CD8-positive, alpha-beta memory T cell (primary cell): ENCODE measurements around the gene TMEM119. TPM values are rescaled to one million over a fixed set of nuclear protein-coding genes. Genes with fewer than 3 reads are reported as not detected.
A peak's percentile ranks its signal among the peaks of the same experiment; 100 is the strongest.

Source experiments
- CTCF ChIA-PET: fragments of 350-600 bp; sonication (Branson Sonifier 250); formaldehyde crosslinking; loops from one replicate; lab custom pipeline; 2021; ENCODE audit warnings: antibody characterized with exemption; lab: Charles Lee
- POLR2A ChIA-PET: fragments of 350-600 bp; sonication (Branson Sonifier 250); formaldehyde crosslinking; loops from one replicate; lab custom pipeline; 2021; ENCODE audit warnings: antibody characterized with exemption; lab: Charles Lee
- DNase-seq, 5 donors: peaks; one replicate each; pipeline versions ENCODE4 v3.0.0 to v3.0.0-alpha.2; 2020 to 2022; ENCODE audit warnings: mixed read lengths in 1 of 5
- H3K27ac ChIP-seq: one replicate; pipeline ENCODE4 v1.7.0; 2013; ENCODE audit warnings: low read depth, mild to moderate bottlenecking, low read length, moderate library complexity
- H3K27me3 ChIP-seq: 2 replicates; pipeline ENCODE4 v1.7.0; 2013; ENCODE audit warnings: low read length, mild to moderate bottlenecking; ENCODE audit not compliant: insufficient read depth, poor library complexity, severe bottlenecking
- H3K36me3 ChIP-seq: 2 replicates; pipeline ENCODE4 v1.7.0; 2013; ENCODE audit warnings: mild to moderate bottlenecking, low read length, moderate library complexity; ENCODE audit not compliant: insufficient read depth
- H3K4me1 ChIP-seq: 2 replicates; pipeline ENCODE4 v1.7.0; 2013; ENCODE audit warnings: mild to moderate bottlenecking, low read length, moderate library complexity; ENCODE audit not compliant: insufficient read depth
- H3K4me3 ChIP-seq: 2 replicates; pipeline ENCODE4 v1.7.0; 2013; ENCODE audit warnings: mild to moderate bottlenecking, low read length
- H3K9me3 ChIP-seq: 2 replicates; pipeline ENCODE4 v1.7.0; 2013; ENCODE audit warnings: mild to moderate bottlenecking, low read length
- H3K27ac Mint-ChIP-seq, 8 donors: one replicate each; pipeline ENCODE4 v1.8.0; 2020 to 2021; ENCODE audit warnings: mixed read lengths in 8 of 8, mild to moderate bottlenecking in 6 of 8, inconsistent platforms in 3 of 8, moderate library complexity in 3 of 8
- H3K27me3 Mint-ChIP-seq, 2 donors: one replicate each; pipeline ENCODE4 v1.8.0; 2020 to 2021; ENCODE audit warnings: mixed read lengths in 2 of 2, mild to moderate bottlenecking in 1 of 2, moderate library complexity in 1 of 2
- H3K36me3 Mint-ChIP-seq, 3 donors: one replicate each; pipeline ENCODE4 v1.8.0; 2020 to 2021; ENCODE audit warnings: mixed read lengths in 3 of 3, inconsistent platforms in 1 of 3, mild to moderate bottlenecking in 1 of 3
- H3K4me1 Mint-ChIP-seq, 3 donors: one replicate each; pipeline ENCODE4 v1.8.0; 2020 to 2021; ENCODE audit warnings: mixed read lengths in 3 of 3, inconsistent platforms in 1 of 3, mild to moderate bottlenecking in 1 of 3
- H3K4me3 Mint-ChIP-seq, 7 donors: one replicate each; pipeline ENCODE4 v1.8.0; 2020 to 2021; ENCODE audit warnings: mixed read lengths in 7 of 7, mild to moderate bottlenecking in 6 of 7, moderate library complexity in 4 of 7, inconsistent platforms in 2 of 7
- H3K9me3 Mint-ChIP-seq, 5 donors: one replicate each; pipeline ENCODE4 v1.8.0; 2020 to 2022; ENCODE audit warnings: mixed read lengths in 5 of 5, mild to moderate bottlenecking in 3 of 5, moderate library complexity in 2 of 5, inconsistent platforms in 1 of 5
- polyA plus RNA-seq: library from polyadenylated mRNA; unstranded; fragments of 300-500 nt; fragmentation: Illumina TruSeq; gene quantifications from one replicate; pipeline ENCODE4 v1.2.3, GENCODE V29; 2021
- total RNA-seq, 2 experiments: library from RNA; stranded (reverse); gene quantifications; one replicate each; pipeline ENCODE4 v1.2.3, GENCODE V29; 2021

The TMEM119 gene
- total and polyA plus RNA-seq, 3 experiments from 2014 or later: 0.66 TPM; not detected in 2

DNA sequence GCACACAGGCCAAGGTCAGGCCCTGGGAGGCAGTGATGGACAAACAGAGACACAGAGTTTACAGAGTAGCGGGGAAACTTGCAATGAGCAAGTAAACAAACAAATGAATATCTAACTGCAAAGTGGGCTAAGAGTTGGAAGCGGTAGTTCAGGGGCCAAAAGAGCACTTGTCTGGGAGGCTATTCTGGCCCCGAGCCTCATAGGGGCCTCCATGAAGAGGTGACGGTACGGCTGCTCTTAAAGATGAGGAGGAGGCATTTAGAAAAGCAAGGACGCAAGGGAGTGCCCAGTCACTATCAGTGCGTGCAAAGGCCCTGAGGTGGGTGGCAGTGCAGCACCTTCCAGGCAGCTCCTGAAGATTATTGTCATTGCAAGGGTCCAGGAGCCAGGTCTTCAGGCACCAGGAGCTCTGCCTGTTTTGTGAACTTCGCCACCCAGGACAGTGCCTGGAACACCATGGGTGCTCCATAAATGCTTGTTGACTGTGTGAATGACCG, 4.4 kb upstream of the TMEM119 start:
- Histone ChIP-seq H3K4me3 (no peak overlapping the region), H3K4me1 (no peaks in the 10 kb centered on the region), H3K9me3 (no peaks in the 10 kb centered on the region), H3K27ac (no peak overlapping the region), H3K36me3 (no peaks in the 10 kb centered on the region), H3K27me3 (no peaks in the 10 kb centered on the region)
- H3K4me1 Mint-ChIP-seq: no peaks in the 10 kb centered on the region
- no peaks in the 10 kb centered on the region for H3K9me3 Mint-ChIP-seq
- ChIA-PET POLR2A (no interaction called here), CTCF (interaction anchor here (2.8 kb wide), 1 partner anchor 16 kb away, joined by 6 read pairs; no protein-coding TSS in a partner anchor)
- no peaks in the 10 kb centered on the region for H3K27me3 Mint-ChIP-seq
- H3K27ac Mint-ChIP-seq: peak overlapping the region in 2 of 8 donors; percentile 63 to 69
- H3K4me3 Mint-ChIP-seq: no peak overlapping the region
- no peak for DNase-seq
- H3K36me3 Mint-ChIP-seq: no peaks in the 10 kb centered on the region

DNA sequence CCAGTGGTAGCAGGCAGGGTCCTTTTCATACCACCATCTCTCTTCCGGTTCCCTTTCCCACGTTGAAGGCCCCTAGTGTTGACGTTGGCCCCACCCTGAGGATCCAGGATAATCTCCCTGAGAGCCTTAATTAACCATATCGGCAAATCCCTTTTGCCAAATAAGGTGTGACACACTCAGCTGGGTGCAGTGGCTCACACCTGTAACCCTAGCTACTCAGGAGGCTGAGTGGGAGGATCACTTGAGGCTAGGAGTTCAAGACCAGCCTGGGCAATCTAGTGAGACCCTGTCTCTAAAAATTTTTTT, 2.8 kb upstream of the TMEM119 start:
- no peaks in the 10 kb centered on the region for H3K4me1 Mint-ChIP-seq
- no peak overlapping the region for H3K27ac ChIP-seq
- no peaks in the 10 kb centered on the region for H3K36me3 Mint-ChIP-seq
- ChIA-PET CTCF (interaction anchor here (2.8 kb wide), 1 partner anchor 17 kb away, joined by 6 read pairs; no protein-coding TSS in a partner anchor), POLR2A (no interaction called here)
- no peaks in the 10 kb centered on the region for H3K36me3 ChIP-seq
- no peak overlapping the region for H3K27ac Mint-ChIP-seq
- H3K27me3 Mint-ChIP-seq: no peaks in the 10 kb centered on the region
- H3K4me3 ChIP-seq: no peak overlapping the region
- H3K9me3 ChIP-seq: no peaks in the 10 kb centered on the region
- H3K4me1 ChIP-seq: no peaks in the 10 kb centered on the region
- H3K9me3 Mint-ChIP-seq: no peaks in the 10 kb centered on the region
- DNase-seq: no peak
- H3K4me3 Mint-ChIP-seq: no peak overlapping the region
- H3K27me3 ChIP-seq: no peaks in the 10 kb centered on the region

DNA sequence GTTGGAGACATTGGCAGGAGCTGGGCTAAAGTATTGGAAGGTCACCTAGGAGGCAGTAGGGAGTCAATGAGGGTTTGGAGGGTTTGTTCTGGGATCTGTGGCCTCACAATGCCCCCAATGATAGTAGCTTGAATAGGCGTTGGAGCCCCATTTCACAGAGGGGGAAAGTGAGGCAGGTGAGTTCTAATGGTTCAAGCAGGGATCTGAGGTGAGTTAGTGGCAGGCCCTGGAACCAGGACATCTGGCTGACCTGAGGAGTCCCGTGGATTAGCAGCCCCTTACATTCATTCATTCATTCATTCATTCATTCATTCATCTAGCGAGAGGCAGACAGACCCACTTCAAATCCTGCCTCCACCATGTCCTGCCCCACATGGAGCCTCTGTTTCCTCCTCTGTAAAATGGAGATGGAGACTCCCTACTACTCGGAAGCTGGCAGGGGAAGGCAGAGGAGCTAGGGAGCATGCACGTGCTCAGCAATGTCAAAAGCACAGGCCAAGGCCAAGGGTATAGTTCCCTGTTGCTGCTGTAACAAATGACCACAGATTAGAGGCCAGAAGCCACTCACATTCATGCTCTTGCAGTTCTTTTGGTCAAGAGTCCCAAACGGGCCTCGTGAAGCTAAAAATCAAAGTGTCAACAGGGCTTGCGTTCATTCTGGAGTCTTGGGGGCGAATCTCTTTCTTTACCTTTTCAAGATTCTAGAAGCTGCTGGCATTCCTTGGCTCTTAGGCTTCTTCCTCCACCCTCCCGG, 2.2 kb upstream of the TMEM119 start:
- H3K4me1 Mint-ChIP-seq: no peaks in the 10 kb centered on the region
- DNase-seq: no peak
- H3K27ac ChIP-seq: no peak overlapping the region
- H3K27me3 ChIP-seq: no peaks in the 10 kb centered on the region
- no peaks in the 10 kb centered on the region for H3K27me3 Mint-ChIP-seq
- no peaks in the 10 kb centered on the region for H3K36me3 ChIP-seq
- ChIA-PET CTCF (interaction anchor here (2.8 kb wide), 1 partner anchor 18 kb away, joined by 6 read pairs; no protein-coding TSS in a partner anchor), POLR2A (no interaction called here)
- H3K4me3 Mint-ChIP-seq: no peak overlapping the region
- no peaks in the 10 kb centered on the region for H3K9me3 Mint-ChIP-seq
- H3K4me3 ChIP-seq: no peak overlapping the region
- H3K27ac Mint-ChIP-seq: no peak overlapping the region
- no peaks in the 10 kb centered on the region for H3K36me3 Mint-ChIP-seq
- H3K4me1 ChIP-seq: no peaks in the 10 kb centered on the region
- H3K9me3 ChIP-seq: no peaks in the 10 kb centered on the region

DNA sequence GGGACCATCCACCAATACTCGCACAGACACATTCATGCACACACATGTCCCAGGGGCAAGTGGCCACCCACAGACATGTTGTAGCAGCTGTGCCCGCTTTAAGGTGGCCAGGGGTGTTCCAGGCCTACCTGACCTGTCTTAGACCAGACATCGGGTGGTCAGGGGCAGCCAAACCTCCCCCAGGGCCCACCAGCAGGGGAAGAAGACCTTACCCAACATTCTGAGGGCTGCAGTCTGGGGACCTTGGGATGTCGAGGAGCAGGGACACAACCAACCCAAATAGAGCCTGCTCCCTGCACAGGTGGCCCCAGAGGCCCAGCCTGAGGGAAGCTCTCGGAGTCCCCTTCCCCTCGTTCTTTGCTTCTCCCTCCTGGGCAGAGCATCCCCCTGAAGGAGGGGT, 1.7 kb upstream of the TMEM119 start:
- Mint-ChIP-seq H3K4me1 (no peaks in the 10 kb centered on the region), H3K4me3 (no peak overlapping the region), H3K36me3 (no peaks in the 10 kb centered on the region), H3K27me3 (no peaks in the 10 kb centered on the region), H3K27ac (no peak overlapping the region), H3K9me3 (no peaks in the 10 kb centered on the region)
- Histone ChIP-seq H3K9me3 (no peaks in the 10 kb centered on the region), H3K4me1 (no peaks in the 10 kb centered on the region), H3K27ac (no peak overlapping the region), H3K27me3 (no peaks in the 10 kb centered on the region), H3K36me3 (no peaks in the 10 kb centered on the region), H3K4me3 (no peak overlapping the region)
- POLR2A ChIA-PET: no interaction called here
- CTCF ChIA-PET: interaction anchor here (2.8 kb wide), 1 partner anchor 18 kb away, joined by 6 read pairs; no protein-coding TSS in a partner anchor
- DNase-seq: no peak

DNA sequence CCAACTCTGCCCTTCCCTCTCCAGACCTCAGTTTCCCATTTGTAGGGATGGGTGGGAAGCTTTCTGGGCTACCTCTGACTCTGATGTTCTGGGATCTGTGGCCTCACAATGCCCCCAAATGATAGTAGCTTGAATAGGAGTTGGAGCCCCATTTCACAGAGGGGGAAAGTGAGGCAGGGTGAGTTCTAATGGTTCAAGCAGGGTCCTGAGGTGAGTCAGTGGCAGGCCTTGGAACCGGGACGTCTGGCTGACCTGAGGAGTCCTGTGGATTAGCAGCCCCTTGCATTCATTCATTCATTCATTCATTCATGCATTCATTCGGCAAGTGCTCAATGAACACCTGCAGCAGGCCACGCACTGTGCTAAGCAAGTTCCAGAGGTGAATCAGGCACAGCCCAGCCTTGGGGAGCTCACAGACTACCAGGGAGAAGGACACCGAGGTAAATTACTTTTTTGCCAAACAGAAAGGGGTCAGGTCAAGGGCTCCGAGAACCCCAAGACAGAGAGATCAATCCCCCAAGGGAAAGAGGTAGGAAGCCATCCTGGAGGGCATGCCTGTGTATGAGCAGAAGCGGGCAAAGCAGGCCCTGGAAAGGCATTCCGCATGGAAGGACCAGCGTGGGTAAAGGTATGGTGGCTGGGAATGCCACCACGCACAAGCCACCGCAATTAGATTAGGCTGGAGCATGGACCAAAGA, 818 bp upstream of the TMEM119 start:
- Histone ChIP-seq H3K9me3 (no peaks in the 10 kb centered on the region), H3K36me3 (no peaks in the 10 kb centered on the region), H3K4me3 (no peak overlapping the region), H3K4me1 (no peaks in the 10 kb centered on the region), H3K27me3 (no peaks in the 10 kb centered on the region), H3K27ac (no peak overlapping the region)
- no peaks in the 10 kb centered on the region for H3K4me1 Mint-ChIP-seq
- H3K36me3 Mint-ChIP-seq: no peaks in the 10 kb centered on the region
- H3K27ac Mint-ChIP-seq: peak overlapping the region in 2 of 8 donors; percentile 5 to 96
- H3K27me3 Mint-ChIP-seq: no peaks in the 10 kb centered on the region
- no peak overlapping the region for H3K4me3 Mint-ChIP-seq
- CTCF ChIA-PET: interaction anchor here (1.1 kb wide), 1 partner anchor 19 kb away, joined by 4 read pairs; no protein-coding TSS in a partner anchor
- POLR2A ChIA-PET: no interaction called here
- no peak for DNase-seq
- no peaks in the 10 kb centered on the region for H3K9me3 Mint-ChIP-seq

DNA sequence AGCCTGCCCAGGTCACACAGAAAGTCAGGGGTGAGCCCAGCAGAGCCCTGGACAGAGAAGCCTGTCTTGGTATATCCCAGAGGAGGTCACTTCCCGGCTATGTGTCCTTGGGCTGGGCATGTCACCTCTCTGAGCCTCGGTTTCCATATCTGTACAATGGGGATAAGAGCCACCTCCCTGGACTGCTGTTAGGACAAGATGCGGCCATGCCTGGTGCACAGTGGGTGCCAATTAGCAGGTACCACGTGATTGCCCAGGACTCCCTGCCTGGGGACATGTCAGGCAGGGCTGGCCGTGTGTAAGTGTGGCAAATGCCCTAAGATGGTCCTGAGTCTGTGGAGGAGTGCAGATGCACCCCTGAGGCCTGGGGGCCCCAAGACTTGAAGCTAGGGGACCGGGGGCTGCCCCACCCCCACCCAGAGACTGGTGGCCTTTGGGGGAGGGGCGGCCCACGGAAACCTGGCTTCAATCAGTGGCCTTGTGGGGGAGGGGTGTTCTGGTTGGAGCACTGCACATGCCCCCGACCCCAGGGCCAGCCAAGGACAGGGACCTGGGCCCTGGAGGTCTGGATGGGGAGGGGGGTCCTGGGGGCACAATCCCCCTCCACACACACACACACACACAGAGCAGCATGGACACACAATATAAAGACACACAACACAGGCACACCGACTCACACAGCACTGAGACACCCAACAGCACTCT, 878 bp downstream of the TMEM119 start:
- Mint-ChIP-seq H3K4me1 (no peaks in the 10 kb centered on the region), H3K4me3 (no peak overlapping the region), H3K27ac (peak overlapping the region in 1 of 8 donors; percentile 20), H3K9me3 (no peaks in the 10 kb centered on the region), H3K36me3 (no peaks in the 10 kb centered on the region), H3K27me3 (no peaks in the 10 kb centered on the region)
- H3K9me3 ChIP-seq: no peaks in the 10 kb centered on the region
- no peaks in the 10 kb centered on the region for H3K36me3 ChIP-seq
- H3K4me1 ChIP-seq: no peaks in the 10 kb centered on the region
- no peak overlapping the region for H3K4me3 ChIP-seq
- POLR2A ChIA-PET: no interaction called here
- DNase-seq: no peak
- H3K27me3 ChIP-seq: no peaks in the 10 kb centered on the region
- no peak overlapping the region for H3K27ac ChIP-seq
- CTCF ChIA-PET: interaction anchor here (1.6 kb wide), 1 partner anchor 10 kb away, joined by 3 read pairs; no protein-coding TSS in a partner anchor

DNA sequence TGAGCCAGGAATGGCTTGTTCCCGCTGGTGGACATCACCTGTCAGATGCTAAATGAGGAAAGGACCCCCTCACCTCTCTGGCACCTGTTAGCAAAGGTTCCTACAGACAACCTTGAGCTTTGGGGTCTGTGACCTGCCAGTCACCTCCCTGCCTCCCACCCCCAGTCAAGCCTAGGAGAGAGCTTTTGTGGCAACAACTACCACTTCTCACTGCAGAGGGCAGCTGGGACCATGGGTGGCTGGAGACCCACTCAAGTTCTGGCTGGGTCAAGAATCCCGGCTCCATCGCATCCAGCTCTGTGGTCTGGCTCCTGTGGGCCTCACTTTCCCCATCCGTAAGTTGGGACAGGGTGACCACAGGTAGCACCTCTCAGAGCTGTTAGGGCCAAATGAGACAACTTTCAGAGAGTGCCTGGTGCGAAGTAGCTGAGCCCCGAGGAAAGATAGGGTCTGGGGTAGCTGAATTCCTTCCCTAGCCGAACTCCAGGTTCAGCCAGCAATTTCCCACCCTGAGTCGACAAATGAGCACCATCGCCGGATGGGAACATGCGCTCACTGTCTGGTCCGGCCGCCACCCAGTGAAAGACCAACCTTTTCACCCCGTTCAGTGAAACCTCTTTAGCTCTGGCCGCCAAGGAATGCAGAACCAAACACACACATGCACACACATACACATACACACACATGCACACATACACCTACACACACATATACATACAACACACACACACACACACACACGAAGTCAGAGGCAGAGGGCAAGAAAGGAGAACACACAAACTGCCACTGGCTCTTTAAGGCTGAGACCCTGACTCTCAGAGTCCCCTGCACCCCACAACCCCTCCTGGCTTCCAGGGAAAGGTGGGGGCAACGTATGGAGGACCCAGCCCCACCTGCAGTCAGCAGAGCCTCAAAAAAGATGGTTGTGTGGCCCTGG, 1.9 kb downstream of the TMEM119 start:
- Histone ChIP-seq H3K27ac (no peak overlapping the region), H3K4me1 (no peaks in the 10 kb centered on the region), H3K4me3 (no peak overlapping the region), H3K9me3 (no peaks in the 10 kb centered on the region), H3K27me3 (no peaks in the 10 kb centered on the region), H3K36me3 (no peaks in the 10 kb centered on the region)
- Mint-ChIP-seq H3K27ac (no peak overlapping the region), H3K36me3 (no peaks in the 10 kb centered on the region), H3K9me3 (no peaks in the 10 kb centered on the region), H3K4me3 (no peak overlapping the region), H3K4me1 (no peaks in the 10 kb centered on the region), H3K27me3 (no peaks in the 10 kb centered on the region)
- CTCF ChIA-PET: interaction anchor here (1.2 to 1.6 kb wide), 2 partner anchors 9 to 22 kb away, joined by 3 to 4 read pairs; no protein-coding TSS in a partner anchor
- POLR2A ChIA-PET: no interaction called here
- DNase-seq: no peak
